Brain microvascular endothelial cell (primary cell): ENCODE results near the gene TMEM178B.

Experiments used
- DNase-seq: peaks from one replicate; pipeline ENCODE4 v3.0.0-alpha.2; 2020
- H3K27ac ChIP-seq: fragments of 250-450 bp; sonication (Bioruptor Pico); 2 replicates; pipeline ENCODE4 v1.5.1; 2020; ENCODE audit warnings: mild to moderate bottlenecking, moderate library complexity
- H3K27me3 ChIP-seq: fragments of 250-450 bp; sonication (Bioruptor Pico); replicated peaks from 2 replicates; pipeline ENCODE4 v1.5.1; 2020; ENCODE audit warnings: mild to moderate bottlenecking
- H3K36me3 ChIP-seq: fragments of 250-450 bp; sonication (Bioruptor Pico); replicated peaks from 2 replicates; pipeline ENCODE4 v1.5.1; 2020; ENCODE audit warnings: mild to moderate bottlenecking
- H3K4me3 ChIP-seq: 2 replicates; pipeline ENCODE4 v1.5.1; 2011; ENCODE audit warnings: low read depth, mild to moderate bottlenecking, control low read depth, low read length, moderate library complexity
- in situ Hi-C: cut with HindIII; loops from 2 replicates; pipeline ENCODE4 v1.10.0; 2017; ENCODE audit warnings: low sequenced_read_pairs, low pct_ligation_motif_present
- TF ChIP-seq, protein P1 (sequence below): IDR thresholded peaks from 2 replicates; pipeline ENCODE4 v1.5.1; 2011; ENCODE audit warnings: low read depth, mild to moderate bottlenecking, moderate library complexity, low read length, control low read depth, inconsistent platforms; ENCODE audit errors: missing control alignments

The TMEM178B gene

DNA sequence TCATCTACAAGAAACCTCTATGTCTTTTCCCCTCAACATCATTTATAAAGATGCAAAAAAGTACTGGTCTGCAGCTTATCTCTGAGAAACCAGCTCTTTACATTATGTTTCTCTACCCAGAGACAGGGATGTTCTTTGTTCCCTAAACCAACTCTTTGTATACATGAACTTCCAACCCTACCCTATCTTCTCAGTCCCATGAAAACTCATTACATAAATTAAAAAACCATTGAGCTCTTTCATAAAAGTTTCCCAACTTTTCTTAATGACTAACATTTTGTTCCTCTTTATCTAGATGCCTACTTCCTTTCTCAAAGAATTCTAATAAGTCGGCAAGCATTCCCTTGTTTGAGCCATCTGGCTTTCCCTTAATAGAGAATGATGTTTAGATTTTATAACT lies 284.5 kb downstream of the TMEM178B start:
- TF ChIP-seq, protein P1, sequence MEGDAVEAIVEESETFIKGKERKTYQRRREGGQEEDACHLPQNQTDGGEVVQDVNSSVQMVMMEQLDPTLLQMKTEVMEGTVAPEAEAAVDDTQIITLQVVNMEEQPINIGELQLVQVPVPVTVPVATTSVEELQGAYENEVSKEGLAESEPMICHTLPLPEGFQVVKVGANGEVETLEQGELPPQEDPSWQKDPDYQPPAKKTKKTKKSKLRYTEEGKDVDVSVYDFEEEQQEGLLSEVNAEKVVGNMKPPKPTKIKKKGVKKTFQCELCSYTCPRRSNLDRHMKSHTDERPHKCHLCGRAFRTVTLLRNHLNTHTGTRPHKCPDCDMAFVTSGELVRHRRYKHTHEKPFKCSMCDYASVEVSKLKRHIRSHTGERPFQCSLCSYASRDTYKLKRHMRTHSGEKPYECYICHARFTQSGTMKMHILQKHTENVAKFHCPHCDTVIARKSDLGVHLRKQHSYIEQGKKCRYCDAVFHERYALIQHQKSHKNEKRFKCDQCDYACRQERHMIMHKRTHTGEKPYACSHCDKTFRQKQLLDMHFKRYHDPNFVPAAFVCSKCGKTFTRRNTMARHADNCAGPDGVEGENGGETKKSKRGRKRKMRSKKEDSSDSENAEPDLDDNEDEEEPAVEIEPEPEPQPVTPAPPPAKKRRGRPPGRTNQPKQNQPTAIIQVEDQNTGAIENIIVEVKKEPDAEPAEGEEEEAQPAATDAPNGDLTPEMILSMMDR, result no peak

GRCh38 chr7:141359262-141359661 lies 285.4 kb downstream of the TMEM178B start:
- Histone ChIP-seq H3K36me3 (no peaks in the 10 kb centered on the region), H3K27me3 (no peaks in the 10 kb centered on the region), H3K4me3 (no peak overlapping the region), H3K27ac (no peak overlapping the region)
- in situ Hi-C loops, result no loop called here
- no peak for DNase-seq
- TF ChIP-seq, protein P1, result no peak

More for the DNA sequence above, 284.5 kb downstream of the TMEM178B start:
- in situ Hi-C loops, result no loop called here
- Histone ChIP-seq H3K4me3 (no peak overlapping the region), H3K36me3 (no peaks in the 10 kb centered on the region), H3K27me3 (no peaks in the 10 kb centered on the region), H3K27ac (no peak overlapping the region)
- DNase-seq, result no peak

- no peak overlapping the region for H3K4me3 ChIP-seq
- TF ChIP-seq, protein P1, result no peak
- H3K27ac ChIP-seq, result no peak overlapping the region
- peak; percentile 9 for DNase-seq
- in situ Hi-C loops, result no loop called here
- H3K27me3 ChIP-seq, result no peaks in the 10 kb centered on the region
- H3K36me3 ChIP-seq, result no peaks in the 10 kb centered on the region
Measured at GRCh38 chr7:141359740-141360415, 286.0 kb downstream of the TMEM178B start.

- in situ Hi-C loops, result no loop called here
- no peaks in the 10 kb centered on the region for H3K36me3 ChIP-seq
- no peaks in the 10 kb centered on the region for H3K27me3 ChIP-seq
- TF ChIP-seq, protein P1, result no peak
- H3K4me3 ChIP-seq, result no peak overlapping the region
- H3K27ac ChIP-seq, result no peak overlapping the region
- DNase-seq, result no peak
Measured at GRCh38 chr7:141360416-141360760, 286.5 kb downstream of the TMEM178B start.

DNA sequence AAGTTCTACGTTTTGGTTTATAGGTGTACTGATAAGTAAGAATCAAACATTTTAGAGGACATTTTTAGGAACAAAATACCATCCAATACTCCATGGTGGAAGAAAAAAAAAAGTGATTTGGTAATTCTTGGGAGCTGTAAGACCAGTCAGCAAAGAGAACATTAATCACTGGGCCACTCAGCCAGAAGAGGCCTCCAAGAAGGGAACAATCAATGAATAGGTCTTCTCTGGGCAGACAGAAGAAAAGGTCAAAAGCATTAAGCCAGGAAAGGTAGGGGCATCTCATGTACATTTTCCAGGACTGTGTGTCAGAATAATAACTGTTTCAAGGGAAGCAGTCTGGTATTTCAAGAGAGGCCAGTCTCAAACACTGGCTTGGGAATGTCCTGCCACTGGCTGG lies 286.9 kb downstream of the TMEM178B start:
- TF ChIP-seq, protein P1, result no peak
- in situ Hi-C loops, result no loop called here
- H3K36me3 ChIP-seq, result no peaks in the 10 kb centered on the region
- no peaks in the 10 kb centered on the region for H3K27me3 ChIP-seq
- no peak for DNase-seq
- H3K4me3 ChIP-seq, result no peak overlapping the region
- H3K27ac ChIP-seq, result no peak overlapping the region

DNA sequence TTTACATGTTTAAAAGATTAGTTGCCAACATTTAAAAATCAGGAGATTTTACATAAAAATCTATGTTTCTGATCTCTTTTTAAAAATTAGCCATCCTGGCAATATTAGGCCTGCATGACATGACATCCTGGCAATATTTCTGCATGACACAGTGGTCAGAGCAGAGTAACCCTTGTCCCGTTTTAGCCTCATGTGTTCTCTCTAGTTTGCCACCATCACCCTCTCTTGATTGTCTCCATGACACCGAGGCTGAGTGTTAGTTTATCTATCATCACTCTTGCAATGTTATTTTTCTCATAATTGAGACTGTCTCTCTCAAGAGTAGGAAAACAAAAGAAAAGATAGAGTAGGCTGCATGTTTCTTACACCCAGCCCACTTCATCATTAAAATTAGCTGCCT lies 287.6 kb downstream of the TMEM178B start:
- no peak for DNase-seq
- Histone ChIP-seq H3K27me3 (no peaks in the 10 kb centered on the region), H3K27ac (no peak overlapping the region), H3K36me3 (no peaks in the 10 kb centered on the region), H3K4me3 (no peak overlapping the region)
- TF ChIP-seq, protein P1, result no peak
- in situ Hi-C loops, result no loop called here
